Stimulated activated memory B cell treated with anti-CD40 and anti-IgM and Interleukin-4, amounts not matched to agents 10 μg/mL and 1 μg/mL and 100 μg/mL, for 72 hours (primary cell): ENCODE results near the gene UQCRC2.
"Not testable (repeated sequence)": the region's sequence is repeated elsewhere in the genome, so short reads cannot be mapped to it uniquely, and the experiment has no call there.

Source experiments
- ATAC-seq: fragments of 150-1000 bp; cut with Tn5 transposase; 2 replicates; pipeline ENCODE4 v1.10.0; 2021
- H3K27ac Mint-ChIP-seq: one replicate; pipeline ENCODE4 v1.8.0; 2022; ENCODE audit warnings: mild to moderate bottlenecking, mixed read lengths
- H3K27me3 Mint-ChIP-seq: one replicate; pipeline ENCODE4 v1.8.0; 2022; ENCODE audit warnings: mixed read lengths
- H3K36me3 Mint-ChIP-seq: one replicate; pipeline ENCODE4 v1.8.0; 2022; ENCODE audit warnings: mixed read lengths
- H3K4me1 Mint-ChIP-seq: one replicate; pipeline ENCODE4 v1.8.0; 2022; ENCODE audit warnings: mixed read lengths
- H3K4me3 Mint-ChIP-seq: one replicate; pipeline ENCODE4 v1.8.0; 2022; ENCODE audit warnings: mild to moderate bottlenecking, moderate library complexity, mixed read lengths
- H3K9me3 Mint-ChIP-seq: one replicate; pipeline ENCODE4 v1.8.0; 2022; ENCODE audit warnings: mixed read lengths

The UQCRC2 gene

DNA sequence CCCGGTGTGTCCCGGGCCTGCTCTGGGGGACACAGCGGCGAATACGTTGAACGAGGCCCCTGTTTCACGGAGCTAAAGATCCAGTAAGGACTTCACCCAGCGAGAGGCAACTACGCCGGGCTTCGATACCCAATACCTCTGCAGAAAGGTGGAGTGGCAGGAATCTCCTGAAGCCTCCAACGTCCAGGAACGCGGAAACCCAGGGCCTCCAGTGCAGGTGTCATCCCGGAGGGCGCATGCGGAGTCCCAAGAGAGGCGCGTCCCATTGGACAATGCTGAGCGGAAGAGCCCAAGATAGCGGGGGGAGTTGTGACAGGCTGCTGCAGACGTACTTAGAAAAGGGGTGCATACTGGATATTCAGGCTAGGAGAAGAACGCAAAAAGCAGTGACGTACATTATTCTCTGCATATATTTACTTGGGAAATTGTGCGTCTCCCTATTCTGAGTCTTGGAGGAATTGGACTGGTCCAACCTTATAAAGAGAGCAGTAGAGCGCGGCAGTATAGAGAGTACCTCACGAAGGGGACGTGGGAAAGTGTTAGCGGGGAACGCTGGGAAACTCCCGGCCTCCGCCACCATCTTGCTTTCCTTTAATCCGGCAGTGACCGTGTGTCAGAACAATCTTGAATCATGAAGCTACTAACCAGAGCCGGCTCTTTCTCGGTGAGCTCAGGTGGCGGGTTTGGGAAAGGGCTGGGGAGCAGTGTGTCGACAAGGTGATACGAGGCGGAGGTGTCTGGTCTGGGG, at the start of gene UQCRC2:
UQCRC2 (plus strand) TSS at position 569 of the 748 bp plus-strand sequence; CDS start at position 632, 63 bp downstream.
- Mint-ChIP-seq H3K9me3 (no peaks in the 10 kb centered on the region), H3K36me3 (peaks cover 5% of the 10 kb centered on the region), H3K4me3 (peak within 1 kb of the TSS; percentile 86), H3K4me1 (peaks cover 60% of the 10 kb centered on the region), H3K27me3 (no peaks in the 10 kb centered on the region), H3K27ac (peak within 1 kb of the TSS; percentile 99)
- peak; percentile 97 for ATAC-seq

GRCh38 chr16:21932650-21933049, 20.5 kb upstream of the UQCRC2 start:
- H3K4me3 Mint-ChIP-seq, H3K36me3 Mint-ChIP-seq: not testable (repeated sequence)

DNA sequence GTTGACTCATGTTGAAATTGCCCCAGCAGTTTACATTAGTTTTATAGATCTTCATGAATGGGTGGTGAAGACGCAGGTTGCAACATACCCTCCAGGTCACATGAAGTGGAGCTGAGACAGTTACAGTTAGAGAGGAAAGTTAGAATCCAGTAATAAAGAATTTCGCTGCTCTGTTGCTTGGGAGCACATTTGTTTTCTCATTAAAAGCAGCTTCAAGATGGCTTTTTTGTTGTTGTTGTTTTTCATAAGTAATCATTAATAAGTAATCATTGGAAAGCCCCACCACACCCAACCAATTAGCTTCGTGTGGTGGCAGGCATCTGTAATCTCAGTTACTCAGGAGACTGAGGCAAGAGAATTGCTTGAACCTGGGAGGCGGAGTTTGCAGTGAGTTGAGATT, 19.8 kb upstream of the UQCRC2 start:
- peaks cover 23% of the 10 kb centered on the region for H3K27me3 Mint-ChIP-seq
- not testable (repeated sequence) for ATAC-seq, H3K4me3 Mint-ChIP-seq, H3K36me3 Mint-ChIP-seq, H3K4me1 Mint-ChIP-seq, H3K9me3 Mint-ChIP-seq, H3K27ac Mint-ChIP-seq

More at GRCh38 chr16:21932650-21933049, 20.5 kb upstream of the UQCRC2 start:
- H3K27ac Mint-ChIP-seq, H3K4me1 Mint-ChIP-seq, ATAC-seq, H3K9me3 Mint-ChIP-seq: not testable (repeated sequence)
- H3K27me3 Mint-ChIP-seq: peaks cover 20% of the 10 kb centered on the region

GRCh38 chr16:21933790-21934189, 19.4 kb upstream of the UQCRC2 start:
- not testable (repeated sequence) for H3K36me3 Mint-ChIP-seq, ATAC-seq, H3K4me3 Mint-ChIP-seq, H3K4me1 Mint-ChIP-seq, H3K9me3 Mint-ChIP-seq, H3K27ac Mint-ChIP-seq
- H3K27me3 Mint-ChIP-seq: peaks cover 23% of the 10 kb centered on the region

GRCh38 chr16:21936216-21936615, 16.9 kb upstream of the UQCRC2 start:
- not testable (repeated sequence) for ATAC-seq, H3K4me3 Mint-ChIP-seq, H3K4me1 Mint-ChIP-seq, H3K27ac Mint-ChIP-seq, H3K9me3 Mint-ChIP-seq, H3K36me3 Mint-ChIP-seq
- peaks cover 23% of the 10 kb centered on the region for H3K27me3 Mint-ChIP-seq

GRCh38 chr16:21937336-21937829, 15.8 kb upstream of the UQCRC2 start:
- Mint-ChIP-seq H3K36me3 (peaks cover 2% of the 10 kb centered on the region), H3K27ac (peak overlapping the region; percentile 49), H3K4me3 (no peak overlapping the region), H3K4me1 (peaks cover 10% of the 10 kb centered on the region), H3K27me3 (peaks cover 23% of the 10 kb centered on the region), H3K9me3 (no peaks in the 10 kb centered on the region)
- ATAC-seq: no peak

DNA sequence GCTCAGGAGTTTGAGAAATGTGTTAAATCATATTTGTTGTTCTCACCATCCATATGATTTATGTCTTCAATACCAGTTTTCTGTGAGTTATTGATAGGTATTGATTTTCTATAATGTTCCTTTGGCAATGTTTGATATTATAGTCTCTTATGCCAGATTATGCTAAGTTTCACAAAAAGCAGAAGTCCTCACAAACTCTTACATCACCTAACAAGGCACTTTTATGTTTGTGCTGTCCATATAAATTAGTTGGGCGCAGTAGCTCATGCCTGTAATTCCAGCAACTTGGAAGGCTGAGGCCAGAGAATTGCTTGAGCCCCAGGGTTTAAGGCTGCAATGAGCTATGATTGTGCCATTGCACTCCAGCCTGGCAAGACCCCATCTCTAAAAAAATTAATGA, 12.6 kb upstream of the UQCRC2 start:
- Mint-ChIP-seq H3K36me3 (peaks cover 10% of the 10 kb centered on the region), H3K27me3 (peaks cover 10% of the 10 kb centered on the region), H3K4me1 (no peaks in the 10 kb centered on the region), H3K9me3 (no peaks in the 10 kb centered on the region), H3K4me3 (no peak overlapping the region), H3K27ac (no peak overlapping the region)
- ATAC-seq: no peak

GRCh38 chr16:21943571-21943970, 9.6 kb upstream of the UQCRC2 start:
- H3K27ac Mint-ChIP-seq: no peak overlapping the region
- peaks cover 10% of the 10 kb centered on the region for H3K36me3 Mint-ChIP-seq
- peaks cover 12% of the 10 kb centered on the region for H3K4me1 Mint-ChIP-seq
- H3K4me3 Mint-ChIP-seq: no peak overlapping the region
- no peak for ATAC-seq
- no peaks in the 10 kb centered on the region for H3K27me3 Mint-ChIP-seq
- no peaks in the 10 kb centered on the region for H3K9me3 Mint-ChIP-seq

DNA sequence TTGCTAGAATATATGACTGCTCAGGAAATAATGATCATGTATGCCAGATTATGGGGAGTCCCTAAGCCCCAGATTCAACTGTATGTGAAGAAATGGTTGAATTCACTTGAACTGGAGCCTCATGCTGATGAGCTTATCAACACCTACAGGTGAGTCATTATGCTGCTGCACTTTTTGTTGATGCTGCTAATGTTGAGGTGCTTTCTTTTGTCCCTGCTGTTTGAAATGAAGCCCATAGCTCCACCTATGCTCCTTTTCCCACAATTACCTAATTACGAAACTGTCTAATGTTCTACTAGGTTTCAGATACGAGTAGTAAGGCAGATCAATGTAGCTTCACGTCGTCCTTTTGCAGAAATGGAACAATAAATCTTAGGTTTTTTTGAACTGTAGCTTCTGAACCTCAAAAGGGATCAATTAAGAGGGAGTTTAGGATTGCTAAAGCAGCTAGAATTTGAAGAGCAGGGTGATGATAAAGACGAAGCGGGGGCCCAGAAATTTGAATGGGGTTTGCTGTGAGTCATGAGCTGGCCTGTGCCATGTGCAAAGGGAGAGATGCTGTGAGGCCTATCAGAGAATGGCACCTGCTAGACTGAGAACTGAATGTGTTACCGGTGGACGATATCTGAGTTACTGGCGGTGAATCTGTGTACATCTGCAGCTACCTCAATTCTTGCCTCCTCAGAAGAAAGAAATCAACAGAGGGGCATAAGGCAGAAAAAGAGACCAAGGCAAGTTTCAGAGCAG, 6.1 kb upstream of the UQCRC2 start:
- H3K36me3 Mint-ChIP-seq: peaks cover 10% of the 10 kb centered on the region
- peaks cover 38% of the 10 kb centered on the region for H3K4me1 Mint-ChIP-seq
- no peak overlapping the region for H3K27ac Mint-ChIP-seq
- no peaks in the 10 kb centered on the region for H3K27me3 Mint-ChIP-seq
- H3K4me3 Mint-ChIP-seq: no peak overlapping the region
- no peak for ATAC-seq
- no peaks in the 10 kb centered on the region for H3K9me3 Mint-ChIP-seq

GRCh38 chr16:21949713-21950260, 3.4 kb upstream of the UQCRC2 start:
- no peak overlapping the region for H3K4me3 Mint-ChIP-seq
- no peak for ATAC-seq
- no peaks in the 10 kb centered on the region for H3K9me3 Mint-ChIP-seq
- H3K4me1 Mint-ChIP-seq: peaks cover 51% of the 10 kb centered on the region
- no peaks in the 10 kb centered on the region for H3K27me3 Mint-ChIP-seq
- peak overlapping the region; percentile 19 for H3K27ac Mint-ChIP-seq
- H3K36me3 Mint-ChIP-seq: no peaks in the 10 kb centered on the region

GRCh38 chr16:21950782-21951521, 2.2 kb upstream of the UQCRC2 start:
- H3K9me3 Mint-ChIP-seq: no peaks in the 10 kb centered on the region
- peak overlapping the region; percentile 71 for H3K27ac Mint-ChIP-seq
- no peaks in the 10 kb centered on the region for H3K36me3 Mint-ChIP-seq
- peak overlapping the region; percentile 46 for H3K4me3 Mint-ChIP-seq
- ATAC-seq: no peak
- H3K27me3 Mint-ChIP-seq: no peaks in the 10 kb centered on the region
- H3K4me1 Mint-ChIP-seq: peaks cover 59% of the 10 kb centered on the region

- Mint-ChIP-seq H3K4me3 (peak overlapping the region; percentile 86), H3K27ac (peak overlapping the region; percentile 99), H3K36me3 (no peaks in the 10 kb centered on the region), H3K27me3 (no peaks in the 10 kb centered on the region), H3K9me3 (no peaks in the 10 kb centered on the region), H3K4me1 (peaks cover 58% of the 10 kb centered on the region)
- peak; percentile 75 for ATAC-seq
Measured at GRCh38 chr16:21952040-21952792, 945 bp upstream of the UQCRC2 start.

DNA sequence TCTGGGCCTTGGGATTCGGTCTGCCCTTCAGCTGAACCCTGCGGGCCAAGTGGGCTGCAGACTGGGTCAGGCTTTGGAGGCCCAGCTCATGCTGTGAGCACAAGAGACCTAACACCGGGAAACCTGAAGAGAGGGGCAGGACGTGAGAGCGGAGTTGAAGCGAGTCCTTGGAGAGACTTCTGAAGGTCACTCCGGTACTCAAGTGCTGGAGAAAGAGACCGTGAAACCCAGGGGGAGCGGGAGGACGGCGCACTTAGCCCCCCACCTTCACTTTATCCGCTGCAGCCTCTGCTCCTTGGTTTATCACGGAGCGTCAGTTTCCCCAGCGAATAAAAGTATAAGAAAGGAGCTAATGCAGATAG, 361 bp downstream of the UQCRC2 start:
- Mint-ChIP-seq H3K27ac (peak overlapping the region; percentile 99), H3K9me3 (no peaks in the 10 kb centered on the region), H3K4me3 (peak overlapping the region; percentile 86), H3K27me3 (no peaks in the 10 kb centered on the region), H3K36me3 (peaks cover 5% of the 10 kb centered on the region), H3K4me1 (peaks cover 56% of the 10 kb centered on the region)
- peak; percentile 59 for ATAC-seq

GRCh38 chr16:21957714-21958346, 4.7 kb downstream of the UQCRC2 start:
- no peak for ATAC-seq
- no peaks in the 10 kb centered on the region for H3K27me3 Mint-ChIP-seq
- peaks cover 38% of the 10 kb centered on the region for H3K36me3 Mint-ChIP-seq
- H3K4me3 Mint-ChIP-seq: no peak overlapping the region
- H3K4me1 Mint-ChIP-seq: peaks cover 30% of the 10 kb centered on the region
- H3K27ac Mint-ChIP-seq: peak overlapping the region; percentile 19
- H3K9me3 Mint-ChIP-seq: no peaks in the 10 kb centered on the region
